IPS DF 4.7 (cell line): Measurements from ENCODE around the gene USP13.

Experiments
- DNase-seq: peaks from one replicate; pipeline ENCODE4 v3.0.0-alpha.2; 2013; ENCODE audit warnings: low spot score; ENCODE audit errors: extremely low read depth

USP13 gene

DNA sequence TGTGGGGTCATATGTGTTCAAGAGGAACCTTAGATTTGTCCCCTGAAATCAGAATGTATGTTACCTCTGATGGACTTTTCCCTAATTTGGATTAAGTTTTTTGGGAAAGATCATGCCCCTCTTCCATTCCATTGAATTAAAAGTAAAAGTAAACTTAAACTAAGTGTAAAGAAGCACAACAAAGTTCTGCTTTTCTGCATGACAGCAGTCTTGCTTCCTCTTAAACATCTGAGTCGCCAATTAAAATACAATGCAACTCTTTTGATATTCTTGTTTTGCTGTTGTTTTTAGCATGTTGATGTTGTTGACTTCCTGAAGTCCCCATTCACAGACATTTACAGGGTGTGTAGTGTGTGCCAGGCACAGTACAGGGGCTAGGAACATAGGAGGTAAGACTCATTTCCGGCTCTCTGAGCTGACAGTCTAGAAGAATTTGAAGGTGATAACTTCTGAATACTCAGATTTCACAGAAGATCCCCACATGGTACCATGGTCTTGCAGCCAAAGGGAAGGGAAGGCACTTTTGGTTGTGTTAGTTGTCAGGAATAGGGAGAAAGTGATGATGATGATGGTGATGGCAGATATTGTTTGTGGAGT is 45.0 kb downstream of the USP13 start:
- DNase-seq = no peak

DNA sequence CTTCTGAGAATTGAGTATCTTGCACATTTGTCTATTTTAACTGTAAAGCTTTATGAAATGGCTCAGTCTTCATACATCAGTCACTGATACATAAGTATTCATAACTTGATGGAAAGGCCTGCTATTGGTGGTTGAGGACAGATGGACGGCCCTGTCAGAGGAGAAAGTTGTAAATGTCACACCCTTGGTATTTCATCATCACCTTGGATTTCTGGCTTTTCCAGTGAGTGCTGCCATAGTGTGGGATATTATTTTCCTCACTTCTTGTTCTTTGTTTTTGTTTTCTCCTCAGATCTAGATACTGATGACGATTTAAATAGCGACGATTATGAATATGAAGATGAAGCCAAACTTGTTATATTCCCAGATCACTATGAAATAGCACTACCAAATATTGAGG is 47.9 kb downstream of the USP13 start:
- DNase-seq = no peak

DNA sequence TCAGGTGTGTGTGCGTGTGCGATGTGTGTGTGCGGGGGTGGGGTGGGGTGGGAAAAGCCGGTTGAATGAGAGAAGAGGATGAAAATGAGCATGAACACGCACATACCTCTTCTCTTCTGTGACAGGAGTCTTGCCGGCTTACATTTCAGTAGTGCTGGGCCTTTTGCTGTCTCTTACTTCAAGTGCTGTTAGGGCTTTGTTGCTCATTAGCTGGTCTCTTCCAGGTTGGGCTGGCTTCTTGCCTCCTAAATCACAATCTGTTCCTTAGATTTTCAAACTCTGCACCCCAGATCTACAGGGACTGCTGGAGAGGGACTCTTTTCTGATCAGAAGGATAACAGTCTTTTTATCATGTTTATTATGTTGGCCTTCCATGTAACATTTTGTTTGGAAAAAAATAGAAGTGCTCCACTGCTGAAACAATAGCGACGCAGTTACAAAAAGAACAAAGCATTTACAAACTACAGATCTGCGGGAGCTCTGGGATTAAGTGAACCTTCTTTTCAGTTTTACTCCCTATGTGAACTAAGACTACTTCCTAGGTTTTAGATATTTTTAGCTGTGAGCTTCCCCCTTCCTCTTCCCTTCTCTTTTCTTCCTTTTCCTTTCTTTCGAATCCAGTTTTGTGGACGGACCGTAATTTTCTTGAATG is 48.5 kb downstream of the USP13 start:
- DNase-seq = no peak

DNA sequence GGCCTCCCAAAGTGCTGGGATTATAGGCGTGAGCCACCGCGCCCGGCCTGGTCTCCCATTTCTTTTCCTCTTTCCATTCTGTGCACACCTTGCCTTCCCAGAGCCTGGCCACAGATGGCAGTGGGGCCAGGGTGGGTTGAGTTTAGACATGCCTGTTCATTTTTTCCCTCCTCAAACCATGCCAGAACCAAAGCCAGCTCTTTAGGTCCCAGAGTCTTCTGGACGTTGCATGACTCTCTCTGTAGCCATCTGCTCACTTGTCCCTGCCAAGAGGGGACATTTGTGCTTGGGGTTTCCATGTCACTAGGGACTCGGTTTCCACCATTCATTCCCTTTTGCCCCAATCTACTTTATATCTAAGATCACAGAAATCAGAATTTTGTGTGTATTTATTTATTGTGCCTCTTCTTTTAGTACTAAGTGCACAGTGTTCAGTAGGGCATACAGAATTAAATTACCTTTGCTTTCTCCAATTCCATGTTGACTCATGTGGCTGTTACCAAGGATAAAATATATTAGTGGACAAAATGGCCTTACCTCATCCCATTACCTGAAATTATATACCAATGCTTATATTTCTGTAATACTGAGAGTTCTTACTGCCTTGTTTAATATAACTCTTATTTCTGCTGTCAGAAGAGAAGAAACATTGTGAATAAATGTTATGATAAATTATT is 49.6 kb downstream of the USP13 start:
- DNase-seq = no peak

DNA sequence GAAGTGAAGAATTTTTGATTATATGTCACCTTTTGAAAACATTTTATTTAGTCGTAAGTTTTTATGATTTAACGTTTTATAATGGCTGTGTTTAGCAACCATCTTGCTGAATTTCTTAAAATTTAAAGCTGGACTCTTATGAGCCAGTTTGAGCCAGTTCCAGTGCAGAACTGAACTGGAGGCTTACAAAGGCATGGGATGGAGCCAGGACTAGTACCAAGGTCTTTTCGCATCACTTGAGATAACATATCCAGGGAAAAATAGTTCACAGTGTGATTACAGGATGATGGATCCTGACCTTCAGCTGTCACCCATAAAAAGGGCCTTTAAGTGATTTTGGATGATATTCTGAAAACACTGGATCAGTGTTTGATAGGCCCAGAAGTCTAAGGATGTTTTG is 51.0 kb downstream of the USP13 start:
- no peak for DNase-seq

DNA sequence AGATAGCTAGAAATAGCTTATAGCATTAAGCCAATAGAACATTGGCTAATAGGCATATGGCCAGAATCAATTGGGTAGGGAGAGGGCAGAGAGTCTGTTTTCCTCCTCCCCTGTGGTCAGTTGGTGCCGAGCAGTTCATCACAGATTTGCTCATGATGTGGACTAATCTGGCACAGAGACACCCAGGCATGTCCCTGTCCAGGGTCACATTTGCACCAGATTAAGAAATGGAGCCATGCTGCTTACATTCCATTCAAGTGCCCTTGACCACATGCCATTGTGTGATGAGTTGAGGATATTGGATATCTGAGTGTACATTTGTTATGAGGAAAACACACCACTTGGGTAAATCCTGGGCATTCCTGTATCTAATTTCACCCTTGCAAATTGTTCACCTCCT is 53.4 kb downstream of the USP13 start:
- no peak for DNase-seq

DNA sequence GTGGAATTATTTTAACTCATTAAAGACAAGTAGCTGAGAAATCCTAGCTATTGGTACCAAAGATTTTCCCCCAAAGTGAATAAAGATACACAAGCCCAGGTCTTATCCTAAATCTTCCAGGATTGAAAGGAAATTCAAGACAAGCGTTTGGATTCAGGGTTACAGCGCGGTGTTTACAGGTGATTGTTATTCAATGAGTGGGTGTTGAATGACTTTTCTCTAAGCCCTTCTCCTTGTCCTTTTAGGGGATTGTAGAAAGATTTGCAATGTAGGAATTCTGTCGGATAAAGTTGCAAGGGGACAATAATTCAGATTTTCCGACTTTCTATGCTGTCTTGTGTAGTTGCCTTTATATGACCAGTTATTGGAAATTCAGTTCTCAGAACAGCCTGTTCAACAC is 57.2 kb downstream of the USP13 start:
- no peak for DNase-seq

DNA sequence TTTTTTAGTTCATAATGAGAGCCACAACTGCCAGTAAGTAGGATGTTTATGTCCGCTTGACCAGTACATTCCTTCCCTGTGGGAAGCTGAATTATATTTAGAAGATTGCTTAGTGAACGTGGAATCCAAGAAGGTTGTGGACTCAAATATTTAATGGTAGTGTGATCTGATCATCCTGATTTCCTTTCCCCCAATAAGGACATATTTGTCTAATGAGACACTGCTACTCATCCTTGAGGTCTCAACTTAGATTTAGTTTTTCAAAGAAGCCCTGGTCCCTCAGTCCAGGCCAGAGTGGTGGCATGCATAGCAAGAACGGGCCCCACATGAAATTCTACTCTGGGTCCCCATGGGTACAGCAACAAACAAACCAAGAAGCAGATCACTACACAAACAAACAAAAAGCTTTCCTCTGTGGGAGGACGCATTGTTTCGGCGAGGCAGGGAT is 60.8 kb downstream of the USP13 start:
- DNase-seq = no peak

DNA sequence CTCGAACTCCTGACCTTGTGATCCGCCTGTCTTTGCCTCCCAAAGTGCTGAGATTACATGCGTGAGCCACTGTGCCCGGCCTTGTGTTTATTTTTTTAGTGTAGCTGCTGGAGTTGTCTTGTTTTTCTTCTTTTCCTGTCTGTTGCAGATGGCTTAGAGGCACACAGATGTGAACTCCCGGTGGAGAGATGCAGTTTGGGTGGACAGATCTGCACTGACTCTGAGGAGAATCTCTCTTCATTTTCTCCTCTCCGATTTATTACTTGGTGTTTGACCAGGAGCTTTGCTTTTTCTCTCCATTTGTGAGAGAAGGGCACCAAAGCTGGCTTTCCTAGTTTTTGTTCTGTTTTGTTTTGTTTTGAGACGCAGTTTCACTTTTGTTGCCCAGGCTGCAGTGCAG is 62.7 kb downstream of the USP13 start:
- DNase-seq = no peak

DNA sequence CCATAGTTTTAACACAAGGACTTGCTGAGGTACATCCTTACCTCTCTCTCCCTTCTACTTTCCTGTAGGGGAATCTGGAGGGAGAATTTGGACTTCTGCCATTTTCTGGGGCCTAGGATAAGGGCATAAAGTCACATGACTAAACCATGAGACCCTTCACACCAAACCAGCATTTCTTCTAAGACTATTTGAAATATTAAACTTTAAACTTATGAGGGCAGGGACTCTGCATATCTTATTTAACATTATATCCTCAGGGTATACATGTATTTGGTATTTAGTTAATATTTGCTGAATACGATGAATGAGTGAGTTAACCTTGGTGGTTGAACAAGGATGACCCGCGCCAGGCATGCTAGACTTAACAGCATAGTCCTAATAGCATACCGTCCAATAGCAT is 63.4 kb downstream of the USP13 start:
- no peak for DNase-seq

DNA sequence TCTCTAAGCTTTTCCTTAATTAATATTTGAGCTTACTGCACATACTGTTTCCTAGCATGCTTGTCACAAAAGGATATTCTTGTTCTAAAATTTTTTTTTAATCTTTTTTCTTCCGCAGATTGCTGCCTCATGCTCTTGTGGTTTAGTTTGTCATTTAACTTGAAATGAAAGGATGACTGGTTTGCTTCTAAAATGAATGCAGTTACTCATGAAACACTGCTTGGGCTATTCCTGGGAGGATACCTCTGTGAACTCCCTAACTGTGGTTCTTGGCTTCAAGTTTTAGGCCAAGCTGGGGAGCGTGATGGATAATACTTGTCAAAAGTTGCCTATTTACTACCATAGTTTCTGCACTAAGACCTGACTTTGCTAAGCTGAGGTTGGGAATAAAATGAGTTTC is 64.0 kb downstream of the USP13 start:
- no peak for DNase-seq

DNA sequence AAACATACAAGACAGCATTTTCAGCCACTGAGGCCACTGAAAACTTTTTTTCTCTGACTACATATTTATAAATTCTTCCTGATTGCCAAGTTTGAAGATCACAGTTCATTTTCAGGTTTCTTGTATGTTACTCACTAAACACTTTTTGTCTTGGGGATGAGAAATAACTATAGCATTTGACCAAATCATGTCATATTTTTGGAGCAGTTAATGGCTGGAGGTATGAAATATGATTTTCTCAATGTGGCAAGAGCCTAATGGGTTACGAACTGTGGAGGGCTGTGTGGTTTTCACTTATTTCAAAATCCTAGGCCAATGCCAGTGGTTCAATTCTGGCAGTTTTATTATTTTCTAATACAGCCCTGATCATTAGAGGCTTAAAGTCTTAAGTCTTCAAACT is 64.4 kb downstream of the USP13 start:
- no peak for DNase-seq

DNA sequence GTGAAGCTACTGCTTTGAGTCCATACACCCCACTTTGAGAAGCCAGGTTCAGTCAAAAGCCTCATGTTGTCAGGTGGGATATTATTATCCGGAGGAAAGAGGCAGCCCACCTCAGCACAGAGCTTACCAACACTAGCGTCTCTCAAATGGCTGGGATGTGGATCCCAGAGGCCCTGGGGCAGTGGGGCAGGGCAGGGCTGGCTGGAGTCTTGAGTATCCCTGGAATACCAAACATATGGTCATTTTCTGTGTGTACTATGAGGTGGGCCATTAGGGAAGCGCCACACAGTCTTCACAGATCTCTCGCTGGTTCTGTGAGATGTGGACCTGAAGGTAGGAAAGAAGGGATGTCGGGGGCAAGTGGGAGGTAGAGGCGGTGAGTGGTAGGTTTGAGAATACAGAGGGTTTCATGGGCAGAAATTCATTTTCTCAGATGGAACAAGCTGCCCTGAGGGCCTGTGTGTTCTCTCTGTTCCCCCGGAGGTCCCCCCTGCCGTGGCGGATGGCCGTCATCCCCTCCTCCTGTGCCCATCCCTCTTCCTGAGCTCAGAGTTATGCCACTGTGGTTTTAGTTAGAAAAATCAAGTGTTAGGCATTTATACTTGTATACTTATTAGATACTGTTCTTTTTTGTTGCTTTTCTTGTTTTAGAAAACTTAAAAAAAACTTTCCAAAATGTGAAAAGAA is 66.4 kb downstream of the USP13 start:
- no peak for DNase-seq

DNA sequence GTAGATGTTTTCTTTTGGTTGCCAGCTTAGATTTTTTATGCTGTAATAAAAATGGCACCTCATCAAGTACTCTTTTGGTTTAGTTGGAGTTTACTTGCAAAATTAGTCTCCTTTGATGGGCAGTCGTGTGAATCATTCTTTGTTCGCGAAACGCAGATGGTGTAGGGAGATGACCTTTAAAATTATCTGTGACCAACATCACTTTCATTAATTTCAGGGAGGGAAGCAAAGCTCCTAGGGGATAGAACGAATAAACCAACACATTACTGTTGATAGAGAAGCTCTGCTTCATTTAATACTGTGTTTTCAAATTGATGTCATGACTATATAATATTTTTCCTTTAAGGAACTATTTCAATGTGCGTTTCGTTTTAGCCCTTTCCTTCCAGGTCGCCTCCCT is 67.4 kb downstream of the USP13 start:
- no peak for DNase-seq

DNA sequence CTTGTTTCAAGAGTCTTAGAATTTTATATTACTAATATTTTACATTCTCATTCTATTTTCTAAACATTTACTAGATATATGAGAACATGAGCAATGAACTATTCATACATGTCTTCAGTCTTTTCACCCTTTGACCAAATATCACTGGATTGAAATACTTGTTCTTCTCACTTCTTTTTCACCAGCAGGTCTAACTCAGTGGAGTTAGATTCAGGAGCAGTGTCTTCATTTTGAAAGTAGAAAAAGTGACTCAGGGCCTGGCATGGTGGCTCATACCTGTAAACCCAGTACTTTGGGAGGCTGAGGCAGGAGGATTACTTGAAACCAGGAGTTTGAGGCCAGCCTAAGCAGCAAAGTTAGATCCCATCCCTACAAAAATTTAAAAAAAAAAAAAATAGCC is 70.8 kb downstream of the USP13 start:
- DNase-seq = no peak

DNA sequence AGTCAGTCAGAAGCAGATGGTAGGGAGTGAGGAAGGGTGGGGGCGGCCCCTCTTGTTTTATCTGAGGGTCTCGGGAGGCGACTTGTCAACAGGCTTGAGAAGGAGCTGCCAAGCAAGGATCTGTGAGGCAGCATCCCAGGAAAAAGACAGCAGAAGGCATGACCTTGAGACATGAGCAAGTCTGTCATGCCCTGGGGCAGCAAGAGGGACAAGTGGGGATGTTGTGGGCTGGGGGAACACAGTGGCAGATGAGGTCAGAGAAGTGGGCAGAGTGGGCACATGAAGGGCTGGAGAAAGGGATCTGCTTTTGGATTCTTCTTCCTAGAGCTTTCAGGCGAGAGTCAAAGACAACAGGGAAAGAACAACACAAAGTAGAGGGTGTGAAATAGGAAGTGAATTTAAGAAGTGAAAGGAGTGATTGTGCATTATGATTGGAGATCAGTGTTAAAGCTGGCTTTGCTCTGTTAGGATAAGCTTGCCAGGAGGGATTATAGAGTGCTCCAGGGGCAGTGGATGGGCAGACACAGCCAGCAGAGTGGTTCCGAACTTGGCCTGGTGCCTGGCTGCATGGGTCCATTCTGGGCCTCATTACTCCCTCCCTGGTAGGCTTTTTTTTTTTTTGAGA is 73.3 kb downstream of the USP13 start:
- DNase-seq = no peak

DNA sequence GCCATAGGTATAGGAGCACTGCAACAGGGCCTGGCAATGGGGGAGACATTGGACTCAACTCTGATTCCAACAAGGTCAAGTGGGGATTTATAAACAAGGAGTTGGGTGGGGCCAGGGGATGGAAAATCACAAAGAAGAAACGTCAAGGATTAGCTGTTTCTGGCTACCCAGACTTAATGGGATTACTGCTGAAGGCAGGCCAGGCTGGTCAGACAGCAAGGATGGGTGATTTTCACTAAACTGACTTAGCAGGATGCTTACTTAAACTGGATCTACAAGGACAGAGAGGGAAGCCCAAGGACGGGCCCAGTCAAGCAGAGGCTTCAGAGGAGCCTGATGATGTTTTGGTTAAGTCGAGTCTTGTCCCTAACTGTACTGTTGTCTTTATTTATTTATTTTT is 76.2 kb downstream of the USP13 start:
- DNase-seq = no peak

DNA sequence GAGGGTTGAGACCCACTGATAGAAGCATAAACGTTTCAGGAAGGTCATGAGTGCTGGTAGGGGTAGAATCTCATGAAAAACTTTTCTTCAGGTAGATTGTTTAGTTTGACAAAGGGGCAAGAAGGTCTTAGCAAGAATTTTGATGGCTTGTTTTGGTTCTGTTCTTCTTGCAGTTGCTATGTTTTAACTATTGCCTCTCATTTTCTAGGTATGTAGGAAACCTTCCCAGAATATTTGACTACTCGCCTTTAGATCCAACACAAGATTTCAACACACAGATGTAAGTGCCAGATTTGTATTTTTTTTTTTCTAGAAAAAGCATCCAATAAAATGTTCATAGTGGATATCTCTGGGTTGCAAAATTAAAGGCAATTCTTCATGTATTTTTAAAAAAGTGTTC is 77.1 kb downstream of the USP13 start:
- DNase-seq = no peak

DNA sequence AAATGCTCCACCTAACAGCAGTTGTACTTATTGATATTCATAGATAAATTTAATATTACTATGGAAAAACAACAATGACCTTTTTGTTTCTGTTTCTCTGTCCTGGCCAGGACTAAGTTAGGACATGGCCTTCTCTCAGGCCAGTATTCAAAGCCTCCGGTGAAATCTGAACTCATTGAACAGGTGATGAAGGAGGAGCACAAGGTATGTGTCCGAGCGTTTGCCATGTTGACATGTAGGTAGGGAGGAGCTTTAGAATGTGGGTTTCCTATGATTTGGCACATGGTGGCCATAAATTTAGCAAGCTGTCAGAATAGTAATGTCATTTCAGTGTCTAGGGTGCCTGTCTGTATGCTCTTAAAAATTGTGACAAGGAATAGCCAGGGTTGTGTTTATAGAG is 77.7 kb downstream of the USP13 start:
- no peak for DNase-seq

DNA sequence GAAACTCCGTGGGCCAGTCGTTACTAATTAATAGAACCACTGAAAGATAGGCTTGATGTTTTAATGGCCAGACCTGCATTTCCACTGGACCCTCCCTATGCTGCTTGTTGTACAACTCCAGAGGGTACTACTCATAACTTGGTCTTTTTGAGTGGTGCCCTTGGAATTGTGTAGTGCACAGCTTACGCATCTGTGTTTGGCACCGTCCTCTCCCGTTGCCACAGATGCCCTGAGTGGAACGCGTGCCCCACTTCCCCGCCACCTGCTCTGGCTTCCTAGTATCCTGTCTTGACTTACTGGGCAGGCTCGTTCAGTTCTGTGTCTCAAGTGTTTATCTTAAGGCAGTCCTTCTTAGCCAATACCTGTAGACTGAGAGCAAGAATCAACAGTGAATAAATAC is 78.7 kb downstream of the USP13 start:
- no peak for DNase-seq

DNA sequence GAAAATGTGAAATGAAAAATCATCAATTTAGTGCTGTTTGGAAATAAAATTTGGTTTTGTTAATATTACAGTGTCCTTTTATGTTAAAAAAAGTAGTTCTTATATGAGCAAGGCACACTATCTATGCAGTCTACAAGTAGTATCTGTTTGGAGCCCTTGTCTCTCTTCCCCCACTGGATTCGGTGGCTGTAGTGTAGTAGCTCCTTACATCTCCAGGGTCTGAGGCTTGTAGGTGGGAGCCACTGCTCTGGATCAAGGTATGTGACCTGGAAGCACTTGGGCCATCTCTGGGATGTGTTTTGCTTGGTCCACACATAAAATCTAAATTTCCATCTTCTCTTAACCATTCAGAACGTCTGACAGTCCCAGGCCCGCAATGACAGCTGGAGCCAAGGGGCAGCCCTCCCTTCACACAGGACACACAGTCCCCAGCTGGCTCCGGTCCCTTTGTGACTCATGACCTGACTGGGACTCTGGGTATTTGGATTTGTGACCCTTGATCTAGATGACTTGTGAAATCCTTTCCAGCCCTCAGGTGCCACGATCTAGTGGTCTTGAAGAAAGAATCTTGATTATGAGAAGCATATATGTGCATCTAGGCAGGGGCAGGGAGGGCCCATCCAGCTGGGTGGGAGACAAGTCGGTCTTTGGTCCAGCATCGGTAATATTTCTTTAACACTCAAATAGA is 80.0 kb downstream of the USP13 start:
- no peak for DNase-seq
